C4-2B (cell line): ENCODE results near the gene HS6ST3.

Source experiments
- H3K27ac ChIP-seq: fragments of 450-650 bp; 2 replicates; pipeline ENCODE4 v1.5.1; 2017
- CTCF ChIP-seq: fragments of 450-650 bp; conservative IDR thresholded peaks from 2 replicates; pipeline ENCODE4 v1.5.1; 2017; ENCODE audit warnings: mild to moderate bottlenecking
- ZFX ChIP-seq: fragments of 450-650 bp; IDR thresholded peaks from 2 replicates; pipeline ENCODE4 v1.6.1; 2017

HS6ST3 gene

GRCh38 chr13:96181911-96182310 lies 92.0 kb downstream of the HS6ST3 start:
- no peak for TF ChIP-seq ZFX
- TF ChIP-seq CTCF, result no peak
- no peak overlapping the region for H3K27ac ChIP-seq

GRCh38 chr13:96185818-96186217 lies 95.9 kb downstream of the HS6ST3 start:
- H3K27ac ChIP-seq, result no peak overlapping the region
- TF ChIP-seq CTCF (no peak), ZFX (no peak)

- no peak for TF ChIP-seq CTCF
- TF ChIP-seq ZFX, result no peak
Observed at GRCh38 chr13:96191367-96191766, 101.5 kb downstream of the HS6ST3 start.

GRCh38 chr13:96193728-96194310 lies 103.9 kb downstream of the HS6ST3 start:
- TF ChIP-seq CTCF, result no peak
- no peak for TF ChIP-seq ZFX
- no peak overlapping the region for H3K27ac ChIP-seq

More at GRCh38 chr13:96191367-96191766, 101.5 kb downstream of the HS6ST3 start:
- no peak overlapping the region for H3K27ac ChIP-seq

GRCh38 chr13:96198038-96198437 lies 108.1 kb downstream of the HS6ST3 start:
- no peak for TF ChIP-seq ZFX
- no peak for TF ChIP-seq CTCF
- no peak overlapping the region for H3K27ac ChIP-seq

GRCh38 chr13:96199315-96199714 lies 109.4 kb downstream of the HS6ST3 start:
- no peak overlapping the region for H3K27ac ChIP-seq

GRCh38 chr13:96200810-96201209 lies 110.9 kb downstream of the HS6ST3 start:
- no peak overlapping the region for H3K27ac ChIP-seq
- TF ChIP-seq CTCF, result no peak
- TF ChIP-seq ZFX, result no peak

More at GRCh38 chr13:96199315-96199714, 109.4 kb downstream of the HS6ST3 start:
- no peak for TF ChIP-seq CTCF
- no peak for TF ChIP-seq ZFX
